ENCODE data around the gene APOBEC3G.
"Not testable (repeated sequence)": the region's sequence is repeated elsewhere in the genome, so short reads cannot be mapped to it uniquely, and the experiment has no call there.

Gene APOBEC3G

DNA sequence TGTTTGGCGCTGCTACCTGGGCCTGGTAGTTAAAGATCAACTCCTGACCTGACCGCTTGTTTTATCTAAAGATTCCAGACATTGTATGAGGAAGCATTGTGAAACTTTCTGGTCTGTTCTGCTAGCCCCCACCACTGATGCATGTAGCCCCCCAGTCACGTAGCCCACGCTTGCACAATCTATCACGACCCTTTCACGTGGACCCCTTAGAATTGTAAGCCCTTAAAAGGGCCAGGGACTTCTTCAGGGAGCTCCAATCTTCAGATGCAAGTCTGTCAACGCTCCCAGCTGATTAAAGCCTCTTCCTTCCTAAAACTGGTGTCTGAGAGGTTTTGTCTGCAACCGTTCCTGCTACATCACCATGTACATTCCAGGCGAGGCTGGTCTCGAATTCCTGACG is 21.4 kb upstream of the APOBEC3G start:
- TF ChIP-seq ZNF8 (CRISPR knock-in tag; IDR thresholded peaks at IDR 0.05) (no peak), ZFP30 (CRISPR knock-in tag; IDR thresholded peaks at IDR 0.05) (no peak), OSR1 (CRISPR knock-in tag; IDR thresholded peaks at IDR 0.05) (no peak), PPARA (CRISPR knock-in tag; IDR thresholded peaks at IDR 0.05; ENCODE audit: borderline replicate concordance) (no peak), TOX (CRISPR knock-in tag; IDR thresholded peaks at IDR 0.05; ENCODE audit: borderline replicate concordance) (no peak), ARNTL (CRISPR knock-in tag; IDR thresholded peaks at IDR 0.05; ENCODE audit: borderline replicate concordance, low read depth) (no peak), ZNF565 (CRISPR knock-in tag; conservative IDR thresholded peaks at IDR 0.05; ENCODE audit: low read depth) (no peak), GLIS3 (CRISPR knock-in tag; IDR thresholded peaks at IDR 0.05) (no peak), CSDC2 (CRISPR knock-in tag; IDR thresholded peaks at IDR 0.05) (no peak)
- TF ChIP-seq, protein P1, sequence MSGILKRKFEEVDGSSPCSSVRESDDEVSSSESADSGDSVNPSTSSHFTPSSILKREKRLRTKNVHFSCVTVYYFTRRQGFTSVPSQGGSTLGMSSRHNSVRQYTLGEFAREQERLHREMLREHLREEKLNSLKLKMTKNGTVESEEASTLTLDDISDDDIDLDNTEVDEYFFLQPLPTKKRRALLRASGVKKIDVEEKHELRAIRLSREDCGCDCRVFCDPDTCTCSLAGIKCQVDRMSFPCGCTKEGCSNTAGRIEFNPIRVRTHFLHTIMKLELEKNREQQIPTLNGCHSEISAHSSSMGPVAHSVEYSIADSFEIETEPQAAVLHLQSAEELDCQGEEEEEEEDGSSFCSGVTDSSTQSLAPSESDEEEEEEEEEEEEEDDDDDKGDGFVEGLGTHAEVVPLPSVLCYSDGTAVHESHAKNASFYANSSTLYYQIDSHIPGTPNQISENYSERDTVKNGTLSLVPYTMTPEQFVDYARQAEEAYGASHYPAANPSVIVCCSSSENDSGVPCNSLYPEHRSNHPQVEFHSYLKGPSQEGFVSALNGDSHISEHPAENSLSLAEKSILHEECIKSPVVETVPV (CRISPR knock-in tag; IDR thresholded peaks at IDR 0.05) = no peak
- TF ChIP-seq, protein P2, sequence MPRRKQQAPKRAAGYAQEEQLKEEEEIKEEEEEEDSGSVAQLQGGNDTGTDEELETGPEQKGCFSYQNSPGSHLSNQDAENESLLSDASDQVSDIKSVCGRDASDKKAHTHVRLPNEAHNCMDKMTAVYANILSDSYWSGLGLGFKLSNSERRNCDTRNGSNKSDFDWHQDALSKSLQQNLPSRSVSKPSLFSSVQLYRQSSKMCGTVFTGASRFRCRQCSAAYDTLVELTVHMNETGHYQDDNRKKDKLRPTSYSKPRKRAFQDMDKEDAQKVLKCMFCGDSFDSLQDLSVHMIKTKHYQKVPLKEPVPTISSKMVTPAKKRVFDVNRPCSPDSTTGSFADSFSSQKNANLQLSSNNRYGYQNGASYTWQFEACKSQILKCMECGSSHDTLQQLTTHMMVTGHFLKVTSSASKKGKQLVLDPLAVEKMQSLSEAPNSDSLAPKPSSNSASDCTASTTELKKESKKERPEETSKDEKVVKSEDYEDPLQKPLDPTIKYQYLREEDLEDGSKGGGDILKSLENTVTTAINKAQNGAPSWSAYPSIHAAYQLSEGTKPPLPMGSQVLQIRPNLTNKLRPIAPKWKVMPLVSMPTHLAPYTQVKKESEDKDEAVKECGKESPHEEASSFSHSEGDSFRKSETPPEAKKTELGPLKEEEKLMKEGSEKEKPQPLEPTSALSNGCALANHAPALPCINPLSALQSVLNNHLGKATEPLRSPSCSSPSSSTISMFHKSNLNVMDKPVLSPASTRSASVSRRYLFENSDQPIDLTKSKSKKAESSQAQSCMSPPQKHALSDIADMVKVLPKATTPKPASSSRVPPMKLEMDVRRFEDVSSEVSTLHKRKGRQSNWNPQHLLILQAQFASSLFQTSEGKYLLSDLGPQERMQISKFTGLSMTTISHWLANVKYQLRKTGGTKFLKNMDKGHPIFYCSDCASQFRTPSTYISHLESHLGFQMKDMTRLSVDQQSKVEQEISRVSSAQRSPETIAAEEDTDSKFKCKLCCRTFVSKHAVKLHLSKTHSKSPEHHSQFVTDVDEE (CRISPR knock-in tag; IDR thresholded peaks at IDR 0.05) = no peak
- ATAC-seq = no peak

DNA sequence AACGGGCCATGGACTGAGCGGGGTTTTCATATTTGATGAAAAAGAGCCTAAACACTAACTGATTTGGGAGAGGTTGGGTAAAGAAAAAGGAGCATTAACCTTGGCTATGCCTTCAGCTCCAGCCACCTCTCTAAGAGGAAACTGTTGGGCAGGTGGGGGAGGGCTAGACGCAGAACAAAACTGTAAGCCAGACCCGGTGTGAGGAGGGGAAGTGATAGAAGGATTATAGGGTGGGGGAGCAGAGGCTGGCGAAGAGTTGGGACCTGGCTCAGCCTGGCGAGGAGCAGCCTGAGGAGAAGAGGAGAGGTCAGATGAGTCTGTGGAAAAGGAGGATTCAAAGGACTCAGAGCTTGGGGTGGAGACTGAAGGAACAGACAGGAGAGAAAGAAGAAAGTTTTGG is 15.8 kb upstream of the APOBEC3G start:
- ATAC-seq = not testable (repeated sequence)

DNA sequence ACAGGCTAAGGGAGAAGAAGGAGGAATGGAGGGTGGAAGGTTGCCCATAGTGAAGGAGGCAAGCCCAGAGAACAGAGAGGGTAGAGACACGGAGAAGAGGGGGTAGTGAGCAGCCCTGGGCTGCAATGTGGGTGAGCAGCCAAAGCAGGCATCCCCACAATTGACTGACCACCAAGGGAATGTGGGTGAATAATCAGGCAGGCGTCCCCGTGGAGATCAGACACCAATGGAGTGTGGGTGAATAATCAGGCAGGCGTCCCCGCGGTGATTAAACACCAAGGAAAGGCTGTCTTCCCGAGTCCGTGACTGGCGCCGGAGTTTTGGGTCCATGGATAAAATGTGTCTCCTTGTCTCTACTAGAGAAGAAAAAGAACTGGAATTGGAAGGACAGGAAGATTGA is 15.1 kb upstream of the APOBEC3G start:
- not testable (repeated sequence) for ATAC-seq

DNA sequence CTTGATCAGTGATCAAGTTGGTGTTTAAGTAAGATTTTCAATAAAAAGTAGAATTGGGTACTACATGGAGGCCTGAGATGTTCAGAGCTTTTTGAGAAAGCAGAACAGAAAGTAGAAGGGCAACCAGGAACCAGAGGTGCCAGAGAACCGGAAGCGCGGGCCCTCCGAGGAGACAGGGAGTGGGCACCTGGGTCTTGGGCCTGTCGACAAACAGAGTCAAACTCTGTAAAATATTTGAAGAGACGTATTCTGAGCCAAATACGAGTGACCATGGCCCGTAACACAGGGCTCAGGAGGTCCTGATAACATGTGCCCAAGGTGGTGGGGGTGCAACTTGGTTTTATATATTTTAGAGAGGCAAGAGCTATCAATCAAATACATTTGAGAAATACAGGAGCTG is 13.2 kb upstream of the APOBEC3G start:
- ATAC-seq = not testable (repeated sequence)

DNA sequence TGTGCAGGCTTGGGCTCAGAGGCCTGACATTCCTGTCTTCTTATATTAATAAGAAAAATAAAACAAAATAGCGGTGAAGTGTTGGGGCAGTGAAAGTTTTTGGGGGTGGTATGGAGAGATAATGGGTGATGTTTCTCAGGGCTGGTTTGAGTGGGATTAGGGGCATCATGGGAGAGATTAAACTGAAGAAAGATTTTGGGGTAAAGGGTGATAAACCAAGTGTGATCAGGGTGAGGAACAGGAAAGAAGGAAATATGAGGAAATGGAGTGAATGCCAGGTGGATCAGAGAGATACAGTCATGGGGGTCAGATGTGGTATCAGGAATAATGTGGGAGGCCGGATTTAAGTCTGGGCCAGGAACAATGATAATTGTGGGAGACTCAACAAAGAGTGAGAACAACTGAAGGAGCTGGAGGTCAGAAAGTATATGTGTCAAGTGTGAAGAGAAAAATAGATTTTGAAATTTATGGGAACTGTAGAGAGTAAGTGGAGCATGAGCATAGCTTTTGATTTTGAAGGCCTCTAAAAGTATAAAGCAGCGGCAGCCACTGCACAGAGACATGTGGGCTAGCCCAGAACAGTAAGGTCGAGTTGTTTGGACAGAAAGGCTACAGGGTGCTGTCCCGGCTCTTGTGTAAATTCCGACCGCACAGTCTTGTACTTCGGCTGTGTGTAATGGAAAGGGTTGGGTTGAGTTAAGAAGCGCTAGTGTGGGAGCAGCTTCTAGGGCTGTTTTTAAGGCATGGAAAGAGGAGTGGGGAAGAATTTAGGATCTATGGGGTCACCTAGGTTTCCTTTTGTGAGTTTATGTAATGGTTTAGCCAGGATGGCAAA is 10.4 kb upstream of the APOBEC3G start:
- not testable (repeated sequence) for ATAC-seq

DNA sequence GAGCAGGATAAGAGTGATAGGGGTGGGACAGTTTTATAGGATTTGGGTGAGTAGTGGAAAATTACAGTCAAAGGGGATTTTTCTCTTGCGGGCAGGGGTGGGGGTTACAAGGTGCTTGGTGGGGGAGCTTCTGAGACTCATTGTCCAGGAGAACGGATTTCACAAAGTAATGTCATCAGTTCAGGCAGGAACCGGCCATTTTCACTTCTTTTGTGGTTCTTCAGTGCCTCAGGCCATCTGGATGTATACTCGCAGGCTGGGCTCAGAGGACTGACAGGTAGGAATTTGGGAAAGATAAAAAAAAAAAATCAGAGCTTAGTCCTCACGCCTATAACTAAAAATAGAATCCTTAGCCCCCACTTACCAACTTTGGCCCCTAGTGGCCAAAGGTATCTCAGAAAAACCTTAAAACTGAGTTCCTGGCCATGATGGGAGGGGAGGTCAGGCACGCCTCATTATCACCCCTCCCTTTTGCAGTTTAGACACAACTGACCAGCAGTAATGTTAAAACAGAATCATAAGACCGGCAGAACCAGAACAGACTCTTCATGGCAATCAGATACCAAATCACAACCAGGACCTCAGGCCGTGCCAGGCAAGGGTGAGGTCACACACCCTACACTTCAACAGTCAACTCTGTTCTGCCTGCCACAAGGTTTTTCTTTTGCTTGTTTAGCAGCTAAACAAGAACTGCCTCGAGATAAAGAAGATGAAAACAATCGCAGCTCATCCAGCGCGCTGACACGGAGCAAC is 8.9 kb upstream of the APOBEC3G start:
- ATAC-seq = no peak

More for the DNA sequence above, 8.9 kb upstream of the APOBEC3G start:
- TF ChIP-seq BACH2 (CRISPR knock-in tag; IDR thresholded peaks at IDR 0.05; ENCODE audit: borderline replicate concordance) = no peak
- no peak for TF ChIP-seq TCF4 (CRISPR knock-in tag; IDR thresholded peaks at IDR 0.05; ENCODE audit: borderline replicate concordance)
- TF ChIP-seq, protein P2 (CRISPR knock-in tag; IDR thresholded peaks at IDR 0.05) = no peak
- no peak for TF ChIP-seq ZFP3 (CRISPR knock-in tag; IDR thresholded peaks at IDR 0.05)
- TF ChIP-seq ZNF8 (CRISPR knock-in tag; IDR thresholded peaks at IDR 0.05) = no peak
- TF ChIP-seq GLIS3 (CRISPR knock-in tag; IDR thresholded peaks at IDR 0.05) = no peak
- no peak for TF ChIP-seq OSR1 (CRISPR knock-in tag; IDR thresholded peaks at IDR 0.05)
- no peak for TF ChIP-seq ZFP30 (CRISPR knock-in tag; IDR thresholded peaks at IDR 0.05)
- no peak for TF ChIP-seq ZNF565 (CRISPR knock-in tag; conservative IDR thresholded peaks at IDR 0.05; ENCODE audit: low read depth)

All from SK-N-SH treated with all-trans-retinoic acid at 6 μM for 48 hours (cell line).